Measurements from ENCODE around the gene MOCS1.

Gene MOCS1

DNA sequence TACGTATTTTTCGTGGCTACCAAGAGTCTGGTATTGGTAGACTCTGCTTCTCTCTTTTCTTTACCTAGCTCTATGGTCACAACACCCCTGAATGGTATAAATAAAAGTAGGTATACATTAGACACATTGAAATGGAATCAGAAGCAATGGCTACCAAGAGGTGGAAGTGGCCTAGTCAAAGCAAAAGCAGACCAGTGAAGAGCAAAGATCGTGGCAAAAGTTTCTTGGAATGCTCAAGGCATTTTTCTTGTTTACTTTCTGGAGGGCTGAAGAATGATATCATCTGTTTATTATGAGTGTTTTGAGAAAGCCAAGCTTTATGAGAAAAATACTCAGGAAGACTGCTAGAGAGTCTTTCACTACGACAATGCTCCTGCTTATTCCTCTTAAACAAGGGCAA lies 28.6 kb upstream of the MOCS1 start:
- Mint-ChIP-seq H3K9me3 (peaks cover 0 to 2% of the 10 kb centered on the region in 2 donors), H3K36me3 (ENCODE audit: insufficient read depth) (no peaks in the 10 kb centered on the region), H3K4me3 (no peak overlapping the region), H3K4me1 (ENCODE audit: low read depth in 2 of 2) (no peaks in the 10 kb centered on the region), H3K27me3 (peaks cover 28 to 35% of the 10 kb centered on the region in 2 donors), H3K27ac (no peak overlapping the region)
- no peak for DNase-seq
- ATAC-seq (replicated peaks): no peak

DNA sequence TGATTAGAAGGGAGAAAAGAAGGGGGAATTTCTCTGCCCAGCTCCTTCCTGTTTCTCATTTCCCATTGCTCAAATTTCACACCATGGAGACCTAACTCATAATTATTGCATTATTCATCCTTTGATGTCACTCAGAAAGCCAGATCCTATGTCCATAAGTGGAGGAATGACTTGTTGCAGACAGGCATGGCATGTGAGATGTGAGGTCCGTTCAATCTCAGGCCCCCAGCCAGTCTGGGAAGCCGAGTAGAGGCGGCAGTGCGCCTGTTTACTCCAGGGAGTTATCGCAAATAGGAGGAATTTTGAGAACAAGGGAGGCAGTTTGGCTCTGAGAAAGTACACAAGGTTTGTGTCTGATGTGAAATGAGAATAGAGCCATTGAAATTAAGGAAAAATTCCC lies 26.9 kb upstream of the MOCS1 start:
- H3K36me3 Mint-ChIP-seq (ENCODE audit: insufficient read depth): no peaks in the 10 kb centered on the region
- H3K9me3 Mint-ChIP-seq: peaks cover 0 to 2% of the 10 kb centered on the region in 2 donors
- H3K4me1 Mint-ChIP-seq (ENCODE audit: low read depth in 2 of 2): no peaks in the 10 kb centered on the region
- no peak overlapping the region for H3K27ac Mint-ChIP-seq
- DNase-seq (no peak), ATAC-seq (replicated peaks) (no peak)
- peaks cover 23 to 38% of the 10 kb centered on the region in 2 donors for H3K27me3 Mint-ChIP-seq
- no peak overlapping the region for H3K4me3 Mint-ChIP-seq

DNA sequence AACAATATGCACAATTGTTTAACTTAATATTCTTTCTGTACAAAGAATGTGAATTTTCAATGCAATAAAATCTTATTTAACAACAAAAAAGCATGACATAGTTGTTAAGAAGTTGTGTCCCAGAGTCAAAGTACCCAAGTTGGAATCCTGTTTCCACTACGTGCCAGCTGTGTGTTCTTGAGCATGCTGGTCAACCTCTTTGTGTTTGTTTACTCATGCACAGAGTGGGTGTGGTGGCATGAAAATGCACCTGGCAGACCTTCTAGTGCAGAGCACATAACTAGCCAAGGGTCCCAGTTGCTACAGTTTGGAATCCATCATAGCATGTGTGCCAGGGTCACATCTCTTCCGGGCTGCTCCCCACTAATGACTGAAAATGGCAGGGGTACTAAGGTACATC lies 24.7 kb upstream of the MOCS1 start:
- H3K9me3 Mint-ChIP-seq: peaks cover 0 to 2% of the 10 kb centered on the region in 2 donors

DNA sequence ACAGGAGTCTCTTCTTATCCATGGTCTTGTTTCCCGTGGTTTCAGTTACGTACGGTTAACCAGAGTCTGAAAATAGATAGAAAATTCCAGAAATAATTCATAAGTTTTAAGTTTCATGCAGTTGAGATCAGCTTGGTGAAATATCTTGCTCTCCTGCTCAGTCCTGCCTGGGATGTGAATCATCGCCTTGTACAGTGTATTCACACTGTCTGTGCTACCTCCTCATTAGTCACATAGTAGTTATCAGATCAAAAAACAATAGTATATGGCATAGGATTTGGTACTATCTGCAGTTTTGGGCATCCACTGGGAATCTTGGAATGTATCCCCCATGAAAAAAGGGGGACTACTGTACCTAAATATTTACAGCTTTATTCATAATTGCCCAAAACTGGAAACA lies 22.7 kb upstream of the MOCS1 start:
- H3K27me3 Mint-ChIP-seq: peaks cover 5 to 21% of the 10 kb centered on the region in 2 donors
- H3K4me3 Mint-ChIP-seq: no peak overlapping the region
- ATAC-seq (replicated peaks) (no peak), DNase-seq (no peak)
- H3K36me3 Mint-ChIP-seq (ENCODE audit: insufficient read depth): no peaks in the 10 kb centered on the region
- H3K27ac Mint-ChIP-seq: no peak overlapping the region
- peaks cover 0 to 2% of the 10 kb centered on the region in 2 donors for H3K9me3 Mint-ChIP-seq
- H3K4me1 Mint-ChIP-seq (ENCODE audit: low read depth in 2 of 2): no peaks in the 10 kb centered on the region

More for the DNA sequence above, 24.7 kb upstream of the MOCS1 start:
- Mint-ChIP-seq H3K4me1 (ENCODE audit: low read depth in 2 of 2) (no peaks in the 10 kb centered on the region), H3K36me3 (ENCODE audit: insufficient read depth) (no peaks in the 10 kb centered on the region), H3K27me3 (peaks cover 11 to 36% of the 10 kb centered on the region in 2 donors), H3K4me3 (no peak overlapping the region), H3K27ac (no peak overlapping the region)
- DNase-seq (no peak), ATAC-seq (replicated peaks) (no peak)

DNA sequence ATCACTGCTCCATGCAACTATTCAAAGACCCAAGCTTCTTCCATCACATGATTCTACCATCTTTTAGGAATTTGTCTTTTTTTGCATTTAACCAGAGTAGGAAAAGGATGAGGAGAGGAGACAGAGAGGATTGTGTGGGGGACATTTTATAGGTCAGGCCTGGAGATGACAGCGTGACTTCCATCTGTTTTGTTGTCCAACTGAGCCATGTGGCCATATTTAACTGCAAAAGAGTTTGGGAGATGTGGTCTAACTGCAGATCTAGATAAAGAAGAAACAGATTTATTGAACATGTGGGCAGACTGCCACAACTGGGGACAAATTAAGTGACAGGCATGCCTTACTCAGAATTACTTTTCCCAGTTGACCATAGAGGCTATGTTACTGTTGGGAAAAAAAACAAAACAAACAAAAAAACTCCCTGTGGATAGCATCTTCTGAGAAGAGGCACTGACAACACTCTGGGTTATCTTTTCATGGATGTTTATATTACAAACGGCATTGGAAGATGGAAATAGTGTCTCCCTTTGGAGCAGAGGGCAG lies 18.9 kb upstream of the MOCS1 start:
- Mint-ChIP-seq H3K9me3 (no peaks in the 10 kb centered on the region), H3K4me3 (no peak overlapping the region), H3K4me1 (ENCODE audit: low read depth in 2 of 2) (no peaks in the 10 kb centered on the region), H3K36me3 (ENCODE audit: insufficient read depth) (no peaks in the 10 kb centered on the region), H3K27me3 (peaks cover 5 to 7% of the 10 kb centered on the region in 2 donors), H3K27ac (no peak overlapping the region)
- ATAC-seq (replicated peaks): no peak
- DNase-seq: no peak

DNA sequence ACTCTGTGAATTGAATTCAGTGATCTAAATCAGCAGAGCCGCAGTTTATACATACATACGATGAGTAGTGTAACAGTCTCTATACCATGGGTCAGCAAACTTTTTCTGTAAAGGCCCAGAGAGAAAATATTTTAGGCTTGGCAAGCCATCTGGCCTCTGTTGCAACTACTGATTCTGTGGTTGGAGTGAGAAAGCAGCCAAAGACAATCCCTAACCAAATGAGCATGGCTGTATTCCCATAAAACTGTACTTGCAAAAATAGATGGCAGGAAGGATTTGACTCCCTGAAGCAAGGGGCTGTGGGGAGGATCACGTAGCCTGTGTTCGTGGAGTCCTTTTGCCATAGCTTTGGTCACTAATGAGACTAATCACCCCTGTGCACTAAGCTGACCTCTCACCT lies 17.9 kb upstream of the MOCS1 start:
- peaks cover 0 to 5% of the 10 kb centered on the region in 2 donors for H3K27me3 Mint-ChIP-seq
- DNase-seq: no peak
- H3K4me1 Mint-ChIP-seq (ENCODE audit: low read depth in 2 of 2): no peaks in the 10 kb centered on the region
- H3K36me3 Mint-ChIP-seq (ENCODE audit: insufficient read depth): no peaks in the 10 kb centered on the region
- H3K27ac Mint-ChIP-seq: no peak overlapping the region
- ATAC-seq (replicated peaks): no peak
- no peak overlapping the region for H3K4me3 Mint-ChIP-seq
- no peaks in the 10 kb centered on the region for H3K9me3 Mint-ChIP-seq

DNA sequence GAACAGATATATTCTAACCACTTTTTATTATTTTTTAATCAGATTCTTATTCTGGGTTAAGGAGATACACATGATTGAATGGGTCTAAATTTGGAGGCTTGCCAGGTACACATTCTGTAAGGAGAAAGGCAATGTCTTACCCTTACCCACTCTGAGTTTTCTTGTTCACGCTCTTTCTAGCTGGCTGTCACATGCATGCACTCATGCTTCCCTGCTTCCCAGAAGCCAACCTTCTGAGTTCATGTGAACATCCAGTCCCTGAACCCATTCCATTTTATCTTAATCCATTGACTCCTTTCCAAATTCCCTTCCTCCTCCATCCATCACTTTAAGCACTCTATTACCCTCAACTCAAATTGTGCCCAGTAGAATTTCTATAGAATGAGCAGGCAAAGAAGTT lies 17.5 kb upstream of the MOCS1 start:
- Mint-ChIP-seq H3K9me3 (no peaks in the 10 kb centered on the region), H3K4me1 (ENCODE audit: low read depth in 2 of 2) (no peaks in the 10 kb centered on the region), H3K36me3 (ENCODE audit: insufficient read depth) (no peaks in the 10 kb centered on the region), H3K27me3 (peaks cover 3 to 5% of the 10 kb centered on the region in 2 donors), H3K27ac (no peak overlapping the region), H3K4me3 (no peak overlapping the region)
- DNase-seq: no peak
- ATAC-seq (replicated peaks): no peak

DNA sequence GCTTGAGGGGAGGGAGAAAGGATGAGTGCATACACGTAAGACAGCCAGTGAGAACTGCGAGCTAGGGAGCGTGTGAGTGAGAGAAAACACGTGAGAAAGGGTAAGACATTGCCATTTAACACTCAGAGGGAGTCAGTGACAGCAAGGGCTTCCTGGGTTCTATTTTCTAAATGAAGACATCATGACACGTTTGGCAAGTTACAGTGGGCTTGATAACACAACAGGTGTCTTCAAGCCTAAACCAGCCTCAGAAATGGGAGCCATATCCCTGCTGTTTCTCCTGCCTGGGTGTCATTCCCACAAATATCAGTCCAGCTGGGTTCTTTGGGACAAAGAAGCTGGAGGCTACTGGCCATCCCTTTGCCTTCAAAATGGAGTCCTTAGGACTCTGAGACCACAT lies 16.9 kb upstream of the MOCS1 start:
- Mint-ChIP-seq H3K4me3 (no peak overlapping the region), H3K27ac (no peak overlapping the region), H3K27me3 (peaks cover 5 to 9% of the 10 kb centered on the region in 2 donors), H3K9me3 (no peaks in the 10 kb centered on the region), H3K36me3 (ENCODE audit: insufficient read depth) (no peaks in the 10 kb centered on the region), H3K4me1 (ENCODE audit: low read depth in 2 of 2) (no peaks in the 10 kb centered on the region)
- no peak for DNase-seq
- ATAC-seq (replicated peaks): no peak

DNA sequence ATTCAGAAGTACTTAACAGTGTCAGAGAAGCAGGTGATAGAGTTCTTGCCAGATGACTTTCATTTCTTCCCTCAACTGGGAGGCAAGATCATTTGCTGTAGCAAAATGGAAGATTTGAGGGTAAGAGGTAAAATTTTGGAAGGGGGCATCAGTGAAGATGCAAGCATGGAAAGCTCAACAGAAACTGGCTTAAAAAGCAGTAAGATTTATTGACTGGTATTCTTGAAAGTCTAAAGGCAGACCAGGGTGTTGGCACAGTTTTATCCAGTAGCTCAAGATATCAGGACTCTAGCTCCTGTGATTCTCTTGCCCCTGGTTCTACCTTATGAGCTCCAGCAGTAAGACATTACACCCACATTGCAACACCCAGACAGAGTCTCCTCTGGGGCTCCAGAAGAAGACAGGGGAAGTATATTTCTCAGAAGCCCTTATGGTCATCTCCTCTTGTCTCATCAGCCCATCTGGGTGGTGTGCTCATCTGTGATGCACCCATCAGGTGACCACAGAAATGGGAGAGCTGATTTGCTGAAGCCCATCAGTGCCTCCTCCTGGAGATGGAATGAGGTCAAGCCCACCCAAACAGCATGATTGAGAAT lies 16.0 kb upstream of the MOCS1 start:
- DNase-seq (no peak), ATAC-seq (replicated peaks) (no peak)
- Mint-ChIP-seq H3K27me3 (peaks cover 2 to 9% of the 10 kb centered on the region in 2 donors), H3K27ac (no peak overlapping the region), H3K4me1 (ENCODE audit: low read depth in 2 of 2) (no peaks in the 10 kb centered on the region), H3K4me3 (no peak overlapping the region), H3K36me3 (ENCODE audit: insufficient read depth) (no peaks in the 10 kb centered on the region), H3K9me3 (no peaks in the 10 kb centered on the region)

DNA sequence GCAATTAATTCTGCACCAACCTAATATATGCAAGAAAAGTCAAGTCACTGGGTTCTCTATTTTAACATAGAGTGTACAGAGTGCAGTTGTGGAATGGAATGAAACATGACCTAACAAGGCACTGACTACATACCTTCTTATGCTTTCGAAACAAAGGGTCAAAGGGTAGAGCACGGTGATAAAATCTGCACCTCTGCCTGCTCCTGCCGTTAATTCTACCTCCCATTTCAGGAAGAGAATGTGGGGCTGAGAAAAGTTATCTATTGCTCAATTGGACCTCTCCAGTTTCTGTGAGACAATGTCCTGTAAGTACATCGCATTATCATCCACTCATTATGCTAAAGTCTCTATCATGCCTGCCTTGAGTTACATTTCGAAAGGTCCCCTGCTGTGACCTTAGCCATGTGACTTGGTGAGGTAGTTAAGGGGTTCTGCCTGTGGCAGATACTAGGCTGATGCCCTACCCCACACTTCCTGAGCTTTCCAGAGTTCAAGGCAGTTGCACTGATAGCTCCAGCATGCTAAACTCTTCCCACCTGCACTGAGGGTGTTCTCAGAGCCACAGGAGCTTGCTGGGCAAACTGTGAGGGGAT lies 14.0 kb upstream of the MOCS1 start:
- H3K4me1 Mint-ChIP-seq (ENCODE audit: low read depth in 2 of 2): no peaks in the 10 kb centered on the region

DNA sequence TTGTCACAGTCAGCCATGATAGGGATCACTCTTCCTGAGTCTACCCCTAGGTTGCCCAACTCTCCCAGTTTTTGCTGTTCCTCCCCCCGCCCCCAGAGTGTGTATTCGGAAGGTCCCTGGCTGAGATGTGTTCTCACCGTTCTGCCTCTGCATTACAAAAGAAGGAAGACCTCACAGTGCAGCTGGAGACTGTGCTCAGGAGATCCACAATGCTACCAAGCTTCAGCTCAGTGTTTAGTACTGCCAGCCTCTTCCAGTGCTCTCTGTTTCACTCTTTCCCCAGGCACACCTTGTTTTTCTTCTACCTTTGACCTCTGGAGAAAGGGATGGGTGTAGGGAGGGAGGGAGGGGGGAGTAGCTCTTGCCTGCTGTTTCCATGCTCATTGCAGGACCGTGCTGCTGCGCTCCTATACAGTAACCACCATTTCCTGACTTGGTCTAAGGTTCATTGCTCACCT lies 13.4 kb upstream of the MOCS1 start:
- DNase-seq (no peak), ATAC-seq (replicated peaks) (no peak)
- Mint-ChIP-seq H3K4me1 (ENCODE audit: low read depth in 2 of 2) (no peaks in the 10 kb centered on the region), H3K36me3 (ENCODE audit: insufficient read depth) (no peaks in the 10 kb centered on the region), H3K4me3 (no peak overlapping the region), H3K27ac (no peak overlapping the region), H3K9me3 (no peaks in the 10 kb centered on the region), H3K27me3 (peaks cover 0 to 9% of the 10 kb centered on the region in 2 donors)

More for the DNA sequence above, 14.0 kb upstream of the MOCS1 start:
- Mint-ChIP-seq H3K9me3 (no peaks in the 10 kb centered on the region), H3K4me3 (no peak overlapping the region), H3K27me3 (peaks cover 0 to 9% of the 10 kb centered on the region in 2 donors), H3K27ac (no peak overlapping the region), H3K36me3 (ENCODE audit: insufficient read depth) (no peaks in the 10 kb centered on the region)
- DNase-seq (no peak), ATAC-seq (replicated peaks) (no peak)

DNA sequence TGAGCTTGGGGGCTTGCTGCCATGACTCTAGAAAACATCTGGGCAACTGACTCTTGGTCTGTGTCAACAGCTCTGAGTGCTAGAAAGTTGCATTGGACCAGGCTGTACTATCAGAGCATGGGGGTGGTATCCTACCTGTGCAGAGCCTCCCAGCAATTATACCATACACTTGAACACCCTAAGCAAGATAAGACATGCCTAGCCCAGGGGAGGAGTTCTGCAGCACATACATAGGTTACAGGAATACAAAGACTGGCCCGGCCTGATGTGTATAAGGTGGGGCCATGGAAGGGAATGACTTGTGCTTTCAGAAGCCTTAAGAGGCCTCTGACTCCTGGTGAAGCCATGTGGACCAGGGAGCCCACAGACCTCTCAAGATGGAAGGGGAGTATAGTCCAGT lies 11.4 kb upstream of the MOCS1 start:
- ATAC-seq (replicated peaks): no peak
- Mint-ChIP-seq H3K27me3 (peaks cover 0 to 9% of the 10 kb centered on the region in 2 donors), H3K9me3 (no peaks in the 10 kb centered on the region), H3K36me3 (ENCODE audit: insufficient read depth) (no peaks in the 10 kb centered on the region), H3K27ac (no peak overlapping the region), H3K4me3 (no peak overlapping the region), H3K4me1 (ENCODE audit: low read depth in 2 of 2) (no peaks in the 10 kb centered on the region)
- no peak for DNase-seq

DNA sequence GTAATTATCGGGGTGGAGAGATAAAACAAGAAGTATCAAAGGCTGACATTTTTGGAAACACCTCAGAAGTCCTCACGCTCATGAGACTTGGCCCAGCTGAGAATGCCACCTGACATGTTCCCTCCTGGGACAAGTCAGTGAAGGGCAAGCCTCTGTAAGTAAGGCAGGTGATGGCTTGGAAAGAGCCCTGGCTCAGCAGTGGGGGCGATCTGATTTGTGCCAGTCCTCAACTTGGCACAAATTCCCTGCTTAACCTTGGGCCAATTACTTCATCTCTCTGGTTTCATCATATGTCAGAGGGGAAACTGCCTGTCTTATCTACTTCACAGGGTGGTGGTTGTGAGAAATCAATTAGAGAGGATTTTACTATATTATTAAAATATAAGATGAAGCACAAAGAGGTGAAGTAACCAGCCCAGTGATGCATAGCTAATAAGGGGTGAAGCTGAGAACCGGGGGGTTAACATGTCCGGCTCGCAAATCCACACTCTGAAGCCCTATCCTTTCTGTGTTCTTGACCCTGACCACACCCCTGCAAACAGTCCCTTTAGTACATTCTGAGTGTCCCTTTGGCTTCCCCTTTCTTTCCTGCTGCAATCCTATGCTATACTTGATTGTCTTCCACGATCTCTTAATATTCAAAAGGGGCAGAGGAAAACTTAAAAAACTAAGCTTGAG lies 8.8 kb upstream of the MOCS1 start:
- no peaks in the 10 kb centered on the region for H3K4me1 Mint-ChIP-seq (ENCODE audit: low read depth in 2 of 2)
- H3K4me3 Mint-ChIP-seq: no peak overlapping the region
- no peaks in the 10 kb centered on the region for H3K36me3 Mint-ChIP-seq (ENCODE audit: insufficient read depth)
- H3K27ac Mint-ChIP-seq: no peak overlapping the region
- no peaks in the 10 kb centered on the region for H3K9me3 Mint-ChIP-seq
- peaks cover 0 to 16% of the 10 kb centered on the region in 2 donors for H3K27me3 Mint-ChIP-seq
- DNase-seq (no peak), ATAC-seq (replicated peaks) (no peak)

DNA sequence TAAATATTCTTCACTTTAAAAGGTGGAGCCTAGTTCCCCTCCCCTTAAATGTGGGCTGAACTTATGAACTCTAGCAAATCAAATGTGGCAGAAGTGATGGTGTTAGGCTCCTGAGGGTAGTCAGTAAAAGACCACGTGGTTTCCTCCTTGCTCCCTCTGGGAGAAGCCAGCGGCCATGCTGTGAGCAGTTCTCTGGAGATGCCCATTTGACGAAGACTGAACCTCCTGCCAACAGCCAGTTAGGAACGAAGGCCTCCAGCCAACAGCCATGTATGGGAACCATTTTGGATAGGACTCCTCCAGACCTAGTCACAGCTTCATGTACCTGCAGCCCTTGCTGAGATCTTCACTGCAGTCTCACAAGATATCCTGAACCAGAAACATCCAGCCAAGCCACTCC lies 7.6 kb upstream of the MOCS1 start:
- Mint-ChIP-seq H3K36me3 (ENCODE audit: insufficient read depth) (no peaks in the 10 kb centered on the region), H3K4me1 (ENCODE audit: low read depth in 2 of 2) (no peaks in the 10 kb centered on the region), H3K27ac (no peak overlapping the region), H3K27me3 (peaks cover 10 to 25% of the 10 kb centered on the region in 2 donors), H3K4me3 (no peak overlapping the region), H3K9me3 (no peaks in the 10 kb centered on the region)
- no peak for DNase-seq
- ATAC-seq (replicated peaks): no peak
